H9 (cell line): Measurements from ENCODE around the gene IL11RA. TPM values are rescaled to one million over a fixed set of nuclear protein-coding genes. Genes with fewer than 3 reads are reported as not detected.
A peak's percentile ranks its signal among the peaks of the same experiment; 100 is the strongest.

Experiments used
- DNase-seq: peaks from one replicate; pipeline ENCODE4 v3.0.0-alpha.2; 2017
- H2AFZ ChIP-seq: one replicate; pipeline ENCODE4 v1.6.1; 2013; ENCODE audit warnings: mild to moderate bottlenecking, low read length, control low read depth, moderate library complexity
- H2AK5ac ChIP-seq: 2 replicates; pipeline ENCODE4 v1.6.1; 2013; ENCODE audit warnings: low read length, control low read depth, mixed read lengths; ENCODE audit not compliant: insufficient read length
- H2BK120ac ChIP-seq: one replicate; pipeline ENCODE4 v1.6.1; 2013; ENCODE audit warnings: low read depth, mild to moderate bottlenecking, low read length, control low read depth, inconsistent platforms; ENCODE audit not compliant: poor library complexity, severe bottlenecking
- H2BK12ac ChIP-seq: 2 replicates; pipeline ENCODE4 v1.6.1; 2013; ENCODE audit warnings: low read length, control low read depth, mixed read lengths, low read depth; ENCODE audit not compliant: insufficient read length
- H2BK15ac ChIP-seq: 2 replicates; pipeline ENCODE4 v1.6.1; 2013; ENCODE audit warnings: low read depth, low read length, control low read depth
- H2BK20ac ChIP-seq: one replicate; pipeline ENCODE4 v1.6.1; 2013; ENCODE audit warnings: low read depth, mild to moderate bottlenecking, low read length, control low read depth, inconsistent platforms; ENCODE audit not compliant: poor library complexity, severe bottlenecking
- H2BK5ac ChIP-seq: 2 replicates; pipeline ENCODE4 v1.6.1; 2013; ENCODE audit warnings: low read length, control low read depth, mixed read lengths; ENCODE audit not compliant: insufficient read length
- H3K14ac ChIP-seq: 2 replicates; pipeline ENCODE4 v1.6.1; 2013; ENCODE audit warnings: low read length, control low read depth; ENCODE audit not compliant: insufficient read depth
- H3K18ac ChIP-seq: 2 replicates; pipeline ENCODE4 v1.6.1; 2013; ENCODE audit warnings: low read depth, mild to moderate bottlenecking, mixed read lengths, low read length, control low read depth; ENCODE audit not compliant: insufficient read length
- H3K23ac ChIP-seq: 2 replicates; pipeline ENCODE4 v1.6.1; 2013; ENCODE audit warnings: low read length, control low read depth, mixed read lengths, low read depth; ENCODE audit not compliant: insufficient read length
- H3K23me2 ChIP-seq: 2 replicates; pipeline ENCODE4 v1.6.1; 2013; ENCODE audit warnings: low read depth, mild to moderate bottlenecking, mixed read lengths, low read length, control low read depth; ENCODE audit not compliant: insufficient read length, poor library complexity, severe bottlenecking
- H3K27ac ChIP-seq: 2 replicates; pipeline ENCODE4 v1.5.1; 2013; ENCODE audit warnings: low read length, control low read depth, mixed read lengths, low read depth; ENCODE audit not compliant: insufficient read length
- H3K27me3 ChIP-seq: 2 replicates; pipeline ENCODE4 v1.6.1; 2013; ENCODE audit warnings: low read length, control low read depth, inconsistent platforms; ENCODE audit not compliant: insufficient read depth
- H3K4ac ChIP-seq: 2 replicates; pipeline ENCODE4 v1.6.1; 2013; ENCODE audit warnings: low read depth, mild to moderate bottlenecking, control low read depth, inconsistent platforms, low read length, moderate library complexity
- H3K4me1 ChIP-seq: 2 replicates; pipeline ENCODE4 v1.6.1; 2013; ENCODE audit warnings: low read length, control low read depth, inconsistent platforms; ENCODE audit not compliant: insufficient read depth
- H3K4me2 ChIP-seq: 2 replicates; pipeline ENCODE4 v1.6.1; 2013; ENCODE audit warnings: low read length, control low read depth, mixed read lengths; ENCODE audit not compliant: insufficient read length, insufficient read depth
- H3K56ac ChIP-seq: 2 replicates; pipeline ENCODE4 v1.6.1; 2013; ENCODE audit warnings: low read depth, mild to moderate bottlenecking, mixed read lengths, low read length, control low read depth; ENCODE audit not compliant: insufficient read length
- H3K79me1 ChIP-seq: 2 replicates; pipeline ENCODE4 v1.6.1; 2013; ENCODE audit warnings: low read depth, mild to moderate bottlenecking, moderate library complexity, low read length, control low read depth, inconsistent platforms; ENCODE audit not compliant: insufficient read depth, poor library complexity, severe bottlenecking
- H3K79me2 ChIP-seq: 2 replicates; pipeline ENCODE4 v1.6.1; 2013; ENCODE audit warnings: low read length, control low read depth, inconsistent platforms; ENCODE audit not compliant: insufficient read depth
- H3K9ac ChIP-seq: 2 replicates; pipeline ENCODE4 v1.6.1; 2013; ENCODE audit warnings: low read length, control low read depth, mixed read lengths; ENCODE audit not compliant: insufficient read length; ENCODE audit errors: extremely low read depth
- H3K9me3 ChIP-seq: one replicate; pipeline ENCODE4 v1.6.1; 2013; ENCODE audit warnings: low read depth, low read length, inconsistent platforms; ENCODE audit not compliant: control insufficient read depth
- H3T11ph ChIP-seq: one replicate; pipeline ENCODE4 v1.6.1; 2013; ENCODE audit warnings: mild to moderate bottlenecking, low read length, control low read depth, inconsistent platforms
- H4K20me1 ChIP-seq: one replicate; pipeline ENCODE4 v1.6.1; 2013; ENCODE audit not compliant: control insufficient read depth, insufficient read length, insufficient read depth
- H4K5ac ChIP-seq: 2 replicates; pipeline ENCODE4 v1.6.1; 2013; ENCODE audit warnings: low read depth, mild to moderate bottlenecking, mixed read lengths, low read length, control low read depth; ENCODE audit not compliant: insufficient read length
- H4K8ac ChIP-seq: replicated peaks from 2 replicates; pipeline ENCODE4 v1.6.1; 2013; ENCODE audit warnings: low read length, control low read depth, mixed read lengths, low read depth; ENCODE audit not compliant: insufficient read length
- H4K91ac ChIP-seq: 2 replicates; pipeline ENCODE4 v1.6.1; 2013; ENCODE audit warnings: low read depth, mild to moderate bottlenecking, moderate library complexity, mixed read lengths, low read length, control low read depth; ENCODE audit not compliant: insufficient read length
- H3K27ac Mint-ChIP-seq, 3 experiments: 2 replicates in 2 of 3; 3 replicates in 1 of 3; pipeline ENCODE4 v1.8.0; 2020 to 2021; ENCODE audit warnings: mixed read lengths in 3 of 3, mild to moderate bottlenecking in 1 of 3, moderate library complexity in 1 of 3
- H3K27me3 Mint-ChIP-seq: 2 replicates; pipeline ENCODE4 v1.8.0; 2021; ENCODE audit warnings: low read depth, mild to moderate bottlenecking, moderate library complexity, mixed read lengths
- H3K36me3 Mint-ChIP-seq, 3 experiments: 2 replicates in 2 of 3; 3 replicates in 1 of 3; pipeline ENCODE4 v1.8.0; 2020 to 2021; ENCODE audit warnings: low read depth in 3 of 3, mixed read lengths in 3 of 3; ENCODE audit not compliant: insufficient read depth in 1 of 3
- H3K4me1 Mint-ChIP-seq, 2 experiments: 2 replicates each; pipeline ENCODE4 v1.8.0; 2020; ENCODE audit warnings: mixed read lengths in 2 of 2
- H3K4me3 Mint-ChIP-seq, 2 experiments: 2 replicates in 1 of 2; 3 replicates in 1 of 2; pipeline ENCODE4 v1.8.0; 2020 to 2021; ENCODE audit warnings: mild to moderate bottlenecking in 2 of 2, mixed read lengths in 2 of 2, moderate library complexity in 1 of 2
- H3K9me3 Mint-ChIP-seq, 2 experiments: 2 replicates in 1 of 2; 3 replicates in 1 of 2; pipeline ENCODE4 v1.8.0; 2020; ENCODE audit warnings: mild to moderate bottlenecking in 2 of 2, mixed read lengths in 2 of 2, moderate library complexity in 1 of 2
- CTCF ChIP-seq: fragments of 200-600 bp; sonication (generic); conservative IDR thresholded peaks from 3 replicates; pipeline ENCODE4 v1.8.0; 2021; ENCODE audit warnings: antibody characterized with exemption, mild to moderate bottlenecking
- WGBS: extraction: QIAGEN DNeasy Blood & Tissue Kit; methylation state at CpG from one replicate; pipeline ENCODE4 v1.1.7; 2013; ENCODE audit warnings: missing lambda C conversion rate, low lambda C conversion rate, mixed read lengths; ENCODE audit not compliant: insufficient read length; ENCODE audit errors: extremely low coverage; 5-methylcytosine and 5-hydroxymethylcytosine counted together
- total RNA-seq: library from RNA; stranded (reverse); gene quantifications from 2 replicates; pipeline ENCODE4 v1.2.1, GENCODE V29; 2021

Gene IL11RA
- total RNA-seq, 1 experiment from 2014 or later: 8.7 TPM

GRCh38 chr9:34688329-34689115 lies 36.5 kb downstream of the IL11RA start:
- H3K23me2 ChIP-seq: no peaks in the 10 kb centered on the region
- no peaks in the 10 kb centered on the region for H4K20me1 ChIP-seq
- no peak overlapping the region for H3K14ac ChIP-seq
- no peaks in the 10 kb centered on the region for H3K79me2 ChIP-seq
- no peak overlapping the region for H2BK120ac ChIP-seq
- no peak overlapping the region for H2BK20ac ChIP-seq
- no peaks in the 10 kb centered on the region for H3K79me1 ChIP-seq
- no peak overlapping the region for H3K9ac ChIP-seq
- Mint-ChIP-seq H3K4me1 (peaks cover 13 to 17% of the 10 kb centered on the region in 2 experiments), H3K36me3 (no peaks in the 10 kb centered on the region), H3K9me3 (no peaks in the 10 kb centered on the region), H3K27ac (peak overlapping the region in 2 of 3 experiments; percentile 53 to 67; a peak in 1 of 7 replicates), H3K4me3 (no peak overlapping the region), H3K27me3 (no peaks in the 10 kb centered on the region; the same call in none of the 2 replicates)
- H2BK12ac ChIP-seq: no peak overlapping the region
- no peak overlapping the region for H3K56ac ChIP-seq
- H3K18ac ChIP-seq: no peak overlapping the region
- H3K4me1 ChIP-seq: peaks cover 8% of the 10 kb centered on the region; the same call in 1 of the 2 replicates
- H3K23ac ChIP-seq: no peak overlapping the region
- WGBS: no CpG with 5 or more reads among the region's 5 CpGs
- no peak overlapping the region for H2BK15ac ChIP-seq
- no peak overlapping the region for H4K8ac ChIP-seq
- no peak overlapping the region for H4K5ac ChIP-seq
- H2AK5ac ChIP-seq: no peak overlapping the region
- TF ChIP-seq CTCF: no peak
- no peak overlapping the region for H2BK5ac ChIP-seq
- no peak overlapping the region for H3T11ph ChIP-seq
- no peak overlapping the region for H3K4me2 ChIP-seq
- H3K27ac ChIP-seq: no peak overlapping the region
- DNase-seq: no peak
- H4K91ac ChIP-seq: no peak overlapping the region
- H3K9me3 ChIP-seq: no peaks in the 10 kb centered on the region
- no peak overlapping the region for H2AFZ ChIP-seq
- H3K27me3 ChIP-seq: no peaks in the 10 kb centered on the region
- H3K4ac ChIP-seq: no peak overlapping the region
